ENCODE data around the gene DIP2C. TPM values are rescaled to one million over a fixed set of nuclear protein-coding genes. Genes with fewer than 3 reads are reported as not detected.
"Not testable (repeated sequence)": the region's sequence is repeated elsewhere in the genome, so short reads cannot be mapped to it uniquely, and the experiment has no call there.

DIP2C gene
- polyA plus RNA-seq, 12 donors = 18.1 to 31.7 (median 26.1) TPM; not detected in 1

GRCh38 chr10:697097-697875 lies 7.8 kb upstream of the DIP2C start:
- no peak for DNase-seq

- no peak for DNase-seq
These were observed 5.9 kb upstream of the DIP2C start for GRCh38 chr10:695396-695795.

GRCh38 chr10:693506-693905 lies 4.0 kb upstream of the DIP2C start:
- DNase-seq = no peak

GRCh38 chr10:692682-693351 lies 3.3 kb upstream of the DIP2C start:
- no peak for DNase-seq

GRCh38 chr10:691216-691615 lies 1.7 kb upstream of the DIP2C start:
- DNase-seq = no peak

GRCh38 chr10:690372-691161 lies 1.1 kb upstream of the DIP2C start:
- DNase-seq = no peak

GRCh38 chr10:689121-689451 lies 382 bp downstream of the DIP2C start:
- no peak for DNase-seq

GRCh38 chr10:688312-689120 lies 952 bp downstream of the DIP2C start:
- DNase-seq = peak; percentile 47

- no peak for DNase-seq
These were observed 1.7 kb downstream of the DIP2C start for GRCh38 chr10:687583-688311.

GRCh38 chr10:686155-686931 lies 3.1 kb downstream of the DIP2C start:
- DNase-seq = no peak

GRCh38 chr10:685613-686012 lies 3.9 kb downstream of the DIP2C start:
- no peak for DNase-seq

GRCh38 chr10:683448-684071 lies 5.9 kb downstream of the DIP2C start:
- DNase-seq = no peak

- DNase-seq = no peak
These were observed 6.5 kb downstream of the DIP2C start for GRCh38 chr10:682931-683447.

- no peak for DNase-seq
These were observed 7.7 kb downstream of the DIP2C start for GRCh38 chr10:681670-682318.

- no peak for DNase-seq
These were observed 8.7 kb downstream of the DIP2C start for GRCh38 chr10:680745-681144.

- DNase-seq = no peak
These were observed 9.3 kb downstream of the DIP2C start for GRCh38 chr10:680146-680545.

GRCh38 chr10:679556-679955 lies 9.9 kb downstream of the DIP2C start:
- no peak for DNase-seq

- DNase-seq = not testable (repeated sequence)
These were observed 10.8 kb downstream of the DIP2C start for GRCh38 chr10:678662-679005.

Data from muscle of arm (tissue), 12 donors.